HL-60 (cell line): Measurements from ENCODE around the gene U2AF1L4.

Experiments used
- DNase-seq, 2 experiments: peaks; one replicate each; pipeline ENCODE4 v3.0.0-alpha.2; 2010 to 2020; ENCODE audit warnings: low read depth in 1 of 2, low spot score in 1 of 2
- H3K27ac ChIP-seq: fragments of 250-450 bp; sonication (Bioruptor Pico); replicated peaks from 2 replicates; pipeline ENCODE4 v1.5.1; 2020; ENCODE audit warnings: mild to moderate bottlenecking, moderate library complexity
- H3K27me3 ChIP-seq: fragments of 250-450 bp; sonication (Bioruptor Pico); 2 replicates; pipeline ENCODE4 v1.5.1; 2021; ENCODE audit warnings: mild to moderate bottlenecking, moderate library complexity; ENCODE audit not compliant: insufficient read depth, poor library complexity, severe bottlenecking
- H3K4me3 ChIP-seq: replicated peaks from 2 replicates; pipeline ENCODE4 v1.5.1; 2011; ENCODE audit warnings: mild to moderate bottlenecking, control low read depth, low read length; ENCODE audit not compliant: insufficient read depth
- GABPA ChIP-seq: IDR thresholded peaks from 2 replicates; pipeline ENCODE4 v1.6.1; 2012; ENCODE audit warnings: low read depth
- POLR2AphosphoS5 ChIP-seq: IDR thresholded peaks from 2 replicates; pipeline ENCODE4 v1.6.1; 2012; ENCODE audit warnings: low read depth
- SPI1 ChIP-seq: IDR thresholded peaks from 2 replicates; pipeline ENCODE4 v1.6.1; 2012; ENCODE audit warnings: low read depth, mild to moderate bottlenecking, borderline replicate concordance
- TF ChIP-seq, protein P1 (sequence below): IDR thresholded peaks from one replicate; pipeline ENCODE4 v1.5.1; 2011; ENCODE audit warnings: low read length, control low read depth, inconsistent platforms; ENCODE audit not compliant: insufficient read depth
- TF ChIP-seq, protein P2 (sequence below): IDR thresholded peaks from 2 replicates; pipeline ENCODE4 v1.6.1; 2012; ENCODE audit warnings: low read depth; ENCODE audit not compliant: insufficient replicate concordance

Gene U2AF1L4

DNA sequence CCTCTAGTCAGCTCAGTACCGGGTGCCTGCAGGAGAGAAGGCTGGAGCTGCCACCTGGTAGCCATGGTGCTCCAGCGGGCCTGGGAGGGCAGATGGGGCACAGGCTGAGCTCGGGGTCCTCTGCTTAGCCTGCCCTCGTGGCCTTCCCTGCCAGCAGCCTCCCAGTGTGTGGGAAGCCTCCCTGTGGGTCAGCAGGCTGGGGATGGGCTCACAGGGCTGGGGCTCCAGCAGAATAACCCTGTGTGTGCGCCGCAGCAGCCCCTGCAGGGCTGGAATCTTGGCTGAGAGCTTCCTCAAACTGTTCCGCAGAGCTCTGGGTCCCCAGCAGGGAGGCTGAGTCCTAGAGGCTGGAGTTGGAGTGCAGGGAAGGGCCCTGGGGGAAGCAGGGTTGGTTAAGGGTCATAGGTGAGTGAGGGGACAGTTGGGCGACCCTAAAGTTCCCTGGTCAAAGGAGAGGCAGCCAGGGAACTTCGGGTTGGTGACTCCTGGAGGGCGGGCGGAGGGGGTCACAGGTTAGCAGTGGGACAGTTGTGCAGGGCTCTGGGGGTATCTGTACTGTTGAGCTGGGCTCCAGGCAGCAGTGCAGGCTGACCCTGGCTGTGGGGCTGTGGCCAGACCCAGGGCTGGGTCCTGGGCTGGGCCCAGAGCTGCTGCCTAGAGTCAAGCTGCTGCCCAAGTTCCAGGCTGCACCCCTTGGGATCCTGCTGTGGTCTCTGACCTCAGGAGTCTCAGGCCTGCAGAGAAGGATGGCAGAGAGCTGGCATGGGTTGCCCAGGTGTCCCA, 44.2 kb upstream of the U2AF1L4 start:
- no peak overlapping the region for H3K4me3 ChIP-seq
- TF ChIP-seq GABPA (no peak), SPI1 (no peak), POLR2AphosphoS5 (no peak)
- TF ChIP-seq, protein P1, sequence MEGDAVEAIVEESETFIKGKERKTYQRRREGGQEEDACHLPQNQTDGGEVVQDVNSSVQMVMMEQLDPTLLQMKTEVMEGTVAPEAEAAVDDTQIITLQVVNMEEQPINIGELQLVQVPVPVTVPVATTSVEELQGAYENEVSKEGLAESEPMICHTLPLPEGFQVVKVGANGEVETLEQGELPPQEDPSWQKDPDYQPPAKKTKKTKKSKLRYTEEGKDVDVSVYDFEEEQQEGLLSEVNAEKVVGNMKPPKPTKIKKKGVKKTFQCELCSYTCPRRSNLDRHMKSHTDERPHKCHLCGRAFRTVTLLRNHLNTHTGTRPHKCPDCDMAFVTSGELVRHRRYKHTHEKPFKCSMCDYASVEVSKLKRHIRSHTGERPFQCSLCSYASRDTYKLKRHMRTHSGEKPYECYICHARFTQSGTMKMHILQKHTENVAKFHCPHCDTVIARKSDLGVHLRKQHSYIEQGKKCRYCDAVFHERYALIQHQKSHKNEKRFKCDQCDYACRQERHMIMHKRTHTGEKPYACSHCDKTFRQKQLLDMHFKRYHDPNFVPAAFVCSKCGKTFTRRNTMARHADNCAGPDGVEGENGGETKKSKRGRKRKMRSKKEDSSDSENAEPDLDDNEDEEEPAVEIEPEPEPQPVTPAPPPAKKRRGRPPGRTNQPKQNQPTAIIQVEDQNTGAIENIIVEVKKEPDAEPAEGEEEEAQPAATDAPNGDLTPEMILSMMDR, result no peak
- TF ChIP-seq, protein P2, sequence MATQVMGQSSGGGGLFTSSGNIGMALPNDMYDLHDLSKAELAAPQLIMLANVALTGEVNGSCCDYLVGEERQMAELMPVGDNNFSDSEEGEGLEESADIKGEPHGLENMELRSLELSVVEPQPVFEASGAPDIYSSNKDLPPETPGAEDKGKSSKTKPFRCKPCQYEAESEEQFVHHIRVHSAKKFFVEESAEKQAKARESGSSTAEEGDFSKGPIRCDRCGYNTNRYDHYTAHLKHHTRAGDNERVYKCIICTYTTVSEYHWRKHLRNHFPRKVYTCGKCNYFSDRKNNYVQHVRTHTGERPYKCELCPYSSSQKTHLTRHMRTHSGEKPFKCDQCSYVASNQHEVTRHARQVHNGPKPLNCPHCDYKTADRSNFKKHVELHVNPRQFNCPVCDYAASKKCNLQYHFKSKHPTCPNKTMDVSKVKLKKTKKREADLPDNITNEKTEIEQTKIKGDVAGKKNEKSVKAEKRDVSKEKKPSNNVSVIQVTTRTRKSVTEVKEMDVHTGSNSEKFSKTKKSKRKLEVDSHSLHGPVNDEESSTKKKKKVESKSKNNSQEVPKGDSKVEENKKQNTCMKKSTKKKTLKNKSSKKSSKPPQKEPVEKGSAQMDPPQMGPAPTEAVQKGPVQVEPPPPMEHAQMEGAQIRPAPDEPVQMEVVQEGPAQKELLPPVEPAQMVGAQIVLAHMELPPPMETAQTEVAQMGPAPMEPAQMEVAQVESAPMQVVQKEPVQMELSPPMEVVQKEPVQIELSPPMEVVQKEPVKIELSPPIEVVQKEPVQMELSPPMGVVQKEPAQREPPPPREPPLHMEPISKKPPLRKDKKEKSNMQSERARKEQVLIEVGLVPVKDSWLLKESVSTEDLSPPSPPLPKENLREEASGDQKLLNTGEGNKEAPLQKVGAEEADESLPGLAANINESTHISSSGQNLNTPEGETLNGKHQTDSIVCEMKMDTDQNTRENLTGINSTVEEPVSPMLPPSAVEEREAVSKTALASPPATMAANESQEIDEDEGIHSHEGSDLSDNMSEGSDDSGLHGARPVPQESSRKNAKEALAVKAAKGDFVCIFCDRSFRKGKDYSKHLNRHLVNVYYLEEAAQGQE, result no peak
- H3K27me3 ChIP-seq, result no peaks in the 10 kb centered on the region
- H3K27ac ChIP-seq, result no peak overlapping the region
- DNase-seq, result no peak

DNA sequence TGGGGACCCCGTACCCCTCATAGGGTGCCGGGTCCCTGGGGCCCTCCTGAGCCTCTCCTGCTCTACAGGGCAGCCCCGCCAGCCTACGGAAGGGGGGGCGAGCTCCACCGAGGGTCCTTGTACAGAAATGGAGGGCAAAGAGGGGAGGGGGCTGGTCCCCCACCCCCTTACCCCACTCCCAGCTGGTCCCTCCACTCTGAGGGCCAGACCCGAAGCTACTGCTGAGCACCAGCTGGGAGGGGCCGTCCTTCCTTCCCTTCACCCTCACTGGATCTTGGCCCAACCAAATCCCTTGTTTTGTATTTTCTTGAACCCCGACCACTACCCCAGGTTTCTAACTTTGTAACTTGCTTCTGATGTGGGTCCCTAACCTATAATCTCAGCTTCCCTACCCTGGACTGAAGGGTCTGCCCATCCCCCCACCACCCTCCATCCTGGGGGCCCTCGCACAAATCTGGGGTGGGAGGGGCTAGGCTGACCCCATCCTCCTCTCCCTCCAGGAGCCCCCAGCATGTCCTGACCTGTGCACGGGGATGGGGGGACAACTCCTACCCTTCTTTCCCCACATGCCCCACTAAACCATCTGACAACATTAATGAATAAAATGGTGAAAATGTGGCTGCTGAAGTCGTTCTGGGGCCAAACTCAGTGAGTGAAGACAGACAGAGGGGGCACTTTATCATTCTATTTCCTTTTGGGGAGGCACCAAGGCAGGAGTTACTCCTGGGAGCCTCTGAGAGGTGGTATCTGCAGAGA, 43.2 kb upstream of the U2AF1L4 start:
- no peak for DNase-seq
- H3K27ac ChIP-seq, result no peak overlapping the region
- TF ChIP-seq, protein P1, result no peak
- TF ChIP-seq POLR2AphosphoS5, result no peak
- no peak for TF ChIP-seq SPI1
- TF ChIP-seq GABPA, result no peak
- TF ChIP-seq, protein P2, result no peak
- H3K4me3 ChIP-seq, result no peak overlapping the region
- H3K27me3 ChIP-seq, result no peaks in the 10 kb centered on the region

DNA sequence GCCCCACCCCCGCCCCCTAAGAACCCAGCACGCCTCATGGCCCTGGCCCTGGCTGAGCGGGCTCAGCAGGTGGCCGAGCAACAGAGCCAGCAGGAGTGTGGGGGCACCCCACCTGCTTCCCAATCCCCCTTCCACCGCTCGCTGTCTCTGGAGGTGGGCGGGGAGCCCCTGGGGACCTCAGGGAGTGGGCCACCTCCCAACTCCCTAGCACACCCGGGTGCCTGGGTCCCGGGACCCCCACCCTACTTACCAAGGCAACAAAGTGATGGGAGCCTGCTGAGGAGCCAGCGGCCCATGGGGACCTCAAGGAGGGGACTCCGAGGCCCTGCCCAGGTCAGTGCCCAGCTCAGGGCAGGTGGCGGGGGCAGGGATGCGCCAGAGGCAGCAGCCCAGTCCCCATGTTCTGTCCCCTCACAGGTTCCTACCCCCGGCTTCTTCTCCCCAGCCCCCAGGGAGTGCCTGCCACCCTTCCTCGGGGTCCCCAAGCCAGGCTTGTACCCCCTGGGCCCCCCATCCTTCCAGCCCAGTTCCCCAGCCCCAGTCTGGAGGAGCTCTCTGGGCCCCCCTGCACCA, 42.1 kb upstream of the U2AF1L4 start:
- H3K27me3 ChIP-seq, result no peaks in the 10 kb centered on the region
- DNase-seq, result no peak
- no peak overlapping the region for H3K27ac ChIP-seq
- H3K4me3 ChIP-seq, result no peak overlapping the region
- TF ChIP-seq, protein P2, result no peak
- no peak for TF ChIP-seq POLR2AphosphoS5
- no peak for TF ChIP-seq SPI1
- TF ChIP-seq GABPA, result no peak
- TF ChIP-seq, protein P1, result no peak
